Measurements from ENCODE around the gene AGAP2.

The AGAP2 gene

DNA sequence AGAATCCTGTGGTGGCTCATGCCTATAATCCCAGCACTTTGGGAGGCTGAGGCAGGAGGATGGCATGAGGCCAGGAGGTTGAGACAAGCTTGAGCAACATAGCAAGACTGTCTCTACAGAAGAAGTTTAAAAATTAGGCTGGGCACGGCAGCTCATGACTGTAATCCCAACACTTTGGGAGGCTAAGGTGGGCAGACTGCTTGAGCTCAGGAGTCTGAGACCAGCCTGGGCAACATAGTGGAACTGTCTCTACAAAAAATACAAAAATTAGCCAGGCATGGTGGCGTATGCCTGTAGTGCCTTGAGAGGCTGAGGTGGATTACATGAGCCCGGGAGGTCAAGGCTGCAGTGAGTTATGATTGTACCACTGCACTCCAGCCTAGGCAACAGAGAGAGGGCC, 29.3 kb upstream of the AGAP2 start:
- no peak for DNase-seq (ENCODE audit: low read depth in 2 of 3, low spot score in 1 of 3)

DNA sequence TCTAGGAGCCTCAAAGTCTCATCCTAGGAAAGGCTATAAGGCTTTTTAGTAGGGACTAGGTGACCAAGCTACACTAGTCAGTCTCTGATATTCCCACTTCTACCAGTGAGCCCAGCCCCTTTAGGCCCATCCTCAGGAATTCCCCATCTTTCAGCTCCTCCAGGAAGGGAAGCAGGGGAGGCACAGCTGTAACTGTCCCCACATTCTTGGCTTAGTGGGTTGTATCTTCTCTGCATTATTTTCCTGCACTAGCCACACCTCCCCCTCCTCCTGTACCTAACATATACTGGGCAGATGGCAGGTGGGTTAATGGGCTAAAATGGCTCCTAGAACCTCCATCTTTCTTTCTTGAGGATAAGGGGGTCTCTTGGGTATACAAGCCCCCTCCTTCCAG, 28.8 kb upstream of the AGAP2 start:
- DNase-seq (ENCODE audit: low read depth in 2 of 3, low spot score in 1 of 3): no peak

DNA sequence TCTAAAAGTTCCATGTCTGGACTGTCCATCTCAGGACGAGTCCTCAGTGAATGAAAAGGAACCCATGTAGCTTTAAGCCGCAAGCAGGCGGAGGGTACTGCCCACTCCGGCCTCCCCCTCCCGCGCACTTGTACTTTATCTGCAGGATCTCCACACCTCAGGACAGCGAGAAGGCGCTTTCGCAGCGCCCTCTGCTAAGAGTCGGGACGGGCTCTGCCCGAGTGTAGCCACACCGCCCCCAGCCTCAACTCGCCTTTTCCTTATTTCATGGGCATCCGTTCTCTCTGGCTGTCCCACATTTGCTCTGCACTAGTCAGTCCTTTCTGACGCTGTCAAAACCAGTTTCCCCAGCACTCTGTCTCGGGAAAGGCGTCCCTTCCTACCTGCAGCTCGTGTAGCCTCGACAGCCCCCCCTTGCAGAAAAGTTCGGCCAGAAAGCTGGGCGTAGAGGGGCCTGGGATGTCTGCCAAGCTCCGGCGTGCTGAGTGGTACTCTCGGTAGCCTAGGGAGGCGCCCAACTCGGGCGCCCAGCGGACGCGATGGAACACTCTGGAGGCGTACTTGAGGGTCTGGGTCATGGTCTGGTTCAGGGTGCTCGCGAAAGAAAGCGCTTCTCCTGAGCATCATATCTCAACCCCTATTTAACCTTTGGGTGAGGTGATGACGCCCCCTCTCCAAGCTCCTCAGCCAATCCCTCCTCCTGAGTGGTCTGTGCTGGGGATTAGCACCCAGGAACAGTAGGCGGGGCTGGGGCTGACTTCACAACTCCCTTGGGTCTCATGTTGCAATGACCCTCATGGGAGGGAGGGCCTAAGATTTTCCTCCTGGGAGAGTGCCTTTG, 28.1 kb upstream of the AGAP2 start, which contains the start of gene CYP27B1:
Gene CYP27B1, minus strand, starts transcription at position 615 of the 841 bp plus-strand sequence. Its CDS starts 37 bp downstream, at position 578.
- no peak for DNase-seq (ENCODE audit: low read depth in 2 of 3, low spot score in 1 of 3)

DNA sequence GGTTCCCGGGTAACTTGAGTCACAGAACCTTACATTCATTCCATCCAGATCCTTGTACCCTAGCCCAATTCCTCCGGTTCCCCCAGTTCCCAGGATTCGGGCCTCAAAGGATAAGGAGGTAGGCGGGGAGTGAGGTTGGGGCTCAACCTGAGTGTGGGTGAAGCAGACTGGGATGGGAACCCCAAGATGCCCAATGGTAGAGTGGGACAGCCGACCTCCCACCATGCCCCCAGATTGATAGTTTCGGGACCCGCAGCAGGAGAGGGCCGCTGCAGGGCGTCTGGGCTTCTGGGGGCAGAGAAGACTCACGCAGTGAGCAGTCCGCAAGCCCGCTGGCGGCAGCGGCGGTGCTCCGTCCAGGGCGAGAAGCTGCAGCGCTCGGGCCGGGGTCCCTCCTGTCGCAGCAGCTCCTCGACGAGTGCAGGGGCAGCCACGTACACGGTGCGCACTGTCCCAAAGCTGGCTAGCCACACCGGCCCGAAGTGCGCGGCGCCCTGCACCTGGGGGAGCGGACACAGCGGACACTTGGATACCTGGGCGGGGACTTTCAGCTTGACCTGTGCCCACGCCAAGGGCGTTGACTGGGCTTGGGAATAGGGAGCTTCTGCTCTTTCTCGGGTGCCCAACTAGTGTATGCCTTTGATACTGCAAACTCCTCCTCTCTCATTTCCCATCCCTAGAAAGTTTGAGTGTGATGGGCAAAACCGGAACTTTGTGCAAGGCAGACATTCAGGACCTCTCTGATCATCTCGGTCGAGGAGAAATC, 27.3 kb upstream of the AGAP2 start:
- DNase-seq (ENCODE audit: low read depth in 2 of 3, low spot score in 1 of 3): no peak

DNA sequence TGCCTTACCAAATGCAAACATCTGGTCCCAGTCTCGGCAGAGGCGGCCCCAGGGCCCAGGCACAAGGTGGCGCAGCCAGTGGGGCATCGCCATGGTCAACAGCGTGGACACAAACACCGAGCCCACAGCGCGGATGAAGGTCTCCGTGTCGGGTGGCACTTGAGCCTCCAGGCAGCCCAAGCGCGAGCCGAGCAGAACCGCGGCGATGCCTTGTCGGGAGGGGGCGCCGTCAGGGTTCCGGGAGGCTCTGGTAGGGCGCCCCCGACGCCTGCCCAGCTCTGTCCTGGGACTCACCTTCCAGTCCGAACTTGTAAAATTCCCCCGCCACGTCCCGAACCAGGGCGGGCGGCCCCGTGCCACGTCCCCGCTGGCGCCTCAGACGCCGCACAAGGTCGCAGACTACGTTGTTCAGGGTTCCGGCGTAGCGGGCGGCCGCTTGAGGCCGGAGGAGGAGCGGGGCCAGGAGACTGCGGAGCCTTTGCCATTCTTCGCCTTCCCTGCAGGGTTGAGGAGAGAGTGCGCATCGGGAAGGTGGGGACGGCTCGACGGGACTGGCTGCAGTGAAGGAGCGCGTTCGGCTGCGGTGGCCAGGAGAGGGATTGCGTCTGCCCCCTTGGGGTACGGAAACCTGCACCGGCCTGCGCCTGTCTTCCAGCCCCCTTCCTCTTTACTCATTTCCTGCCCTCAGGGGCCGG, 26.6 kb upstream of the AGAP2 start:
- DNase-seq (ENCODE audit: low read depth in 2 of 3, low spot score in 1 of 3): peak in 2 of 3 donors; percentile 48 to 51

DNA sequence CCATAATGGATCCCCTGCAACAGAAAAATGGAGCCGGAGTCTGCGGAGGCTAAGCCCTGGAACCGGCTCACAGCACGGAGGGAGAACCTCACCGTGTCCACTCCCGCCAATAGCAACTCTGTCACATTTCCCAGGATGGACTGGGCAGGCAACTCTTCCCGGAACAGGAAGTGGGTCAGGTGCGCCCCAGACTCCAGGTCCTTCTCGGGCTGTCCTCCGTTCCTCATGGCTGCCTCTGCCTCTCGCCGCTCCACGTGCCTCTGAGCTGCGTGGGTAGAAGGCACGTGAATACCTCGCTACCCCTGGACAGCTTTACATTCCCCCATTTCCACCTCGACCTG, 26.1 kb upstream of the AGAP2 start:
- no peak for DNase-seq (ENCODE audit: low read depth in 2 of 3, low spot score in 1 of 3)

DNA sequence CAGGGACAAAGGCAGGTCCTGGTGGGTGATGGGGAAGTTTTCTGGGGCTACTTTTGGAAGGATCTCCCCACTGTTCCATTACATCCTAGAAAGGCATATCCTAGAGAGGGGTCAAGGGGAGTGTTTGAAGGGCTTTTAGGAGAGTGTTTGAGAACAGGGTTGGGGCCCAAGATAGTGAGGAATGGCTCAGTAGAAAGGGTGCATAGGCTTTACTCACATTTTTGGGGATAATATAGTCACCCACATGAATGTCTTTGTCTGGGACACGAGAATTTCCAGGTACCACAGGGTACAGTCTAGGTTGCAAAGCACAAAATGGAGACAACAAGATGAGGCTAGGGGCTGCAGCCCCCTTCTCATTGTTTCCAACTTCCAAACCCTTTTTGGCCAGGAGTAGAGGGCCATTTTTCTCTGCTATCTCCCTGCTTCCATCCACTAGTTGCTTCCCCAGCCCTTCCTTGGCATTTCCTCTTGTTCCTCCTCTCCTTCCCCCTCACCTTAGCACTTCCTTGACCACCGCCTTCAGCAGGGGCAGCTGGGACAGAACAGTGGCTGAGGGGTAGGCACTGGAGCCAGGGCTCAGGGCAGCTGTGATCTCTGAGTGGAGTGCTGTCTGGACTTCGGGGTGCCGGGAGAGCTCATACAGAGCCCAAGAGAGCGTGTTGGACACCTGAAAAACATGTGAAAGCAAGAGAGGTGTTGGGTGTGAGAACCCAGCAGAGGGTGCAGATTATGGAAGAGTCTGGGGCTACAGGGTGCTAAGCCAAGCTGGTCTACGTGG, 25.5 kb upstream of the AGAP2 start:
- no peak for DNase-seq (ENCODE audit: low read depth in 2 of 3, low spot score in 1 of 3)

DNA sequence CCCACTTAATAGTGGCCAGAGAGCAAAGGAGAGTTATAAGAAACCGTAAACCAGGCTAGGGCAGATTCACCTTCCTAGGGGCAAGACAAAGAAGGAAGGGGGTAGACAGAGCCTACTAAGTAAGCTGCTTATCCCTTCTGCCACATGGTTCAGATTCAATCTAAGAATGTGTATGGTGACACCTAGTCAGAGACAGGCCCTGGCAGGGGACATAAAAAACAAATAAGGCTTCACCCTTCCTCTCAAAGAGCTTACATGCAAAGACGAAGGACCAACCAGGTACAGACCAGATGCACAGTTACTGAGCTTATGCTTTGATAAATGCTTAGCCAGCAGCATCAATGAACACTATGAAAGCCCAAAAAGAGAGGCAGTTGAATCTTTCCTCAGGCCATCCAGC, 23.9 kb upstream of the AGAP2 start:
- no peak for DNase-seq (ENCODE audit: low read depth in 2 of 3, low spot score in 1 of 3)

DNA sequence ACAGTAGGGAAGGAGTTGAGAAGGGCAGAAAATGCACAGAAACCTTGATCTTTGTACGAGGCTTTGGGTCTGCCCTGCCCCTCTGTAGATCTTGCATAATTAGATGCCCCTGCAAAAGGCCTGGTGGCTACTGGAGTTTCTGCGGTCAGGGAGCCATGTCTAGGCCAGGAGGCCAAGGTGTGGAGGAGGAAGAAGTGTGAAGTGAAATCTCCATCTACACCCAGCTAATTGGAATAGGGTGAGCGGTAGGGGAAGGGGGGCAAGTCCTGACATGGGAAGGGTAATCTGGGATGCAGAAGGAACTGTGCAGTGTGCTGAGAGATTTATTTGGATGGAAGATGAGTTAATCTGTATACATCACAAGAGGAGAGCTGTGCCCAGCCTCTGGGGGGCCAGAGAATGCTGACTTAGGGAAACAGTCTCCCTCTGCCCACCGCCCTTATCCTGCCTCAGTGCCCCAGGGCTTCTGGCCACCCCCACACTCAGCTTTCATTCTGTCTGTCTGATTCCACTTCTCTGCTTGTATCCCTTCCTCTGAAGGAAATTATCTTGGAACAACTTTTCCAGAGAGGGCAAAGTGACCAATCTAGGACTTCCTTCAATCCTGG, 23.0 kb upstream of the AGAP2 start:
- DNase-seq (ENCODE audit: low read depth in 2 of 3, low spot score in 1 of 3): no peak

DNA sequence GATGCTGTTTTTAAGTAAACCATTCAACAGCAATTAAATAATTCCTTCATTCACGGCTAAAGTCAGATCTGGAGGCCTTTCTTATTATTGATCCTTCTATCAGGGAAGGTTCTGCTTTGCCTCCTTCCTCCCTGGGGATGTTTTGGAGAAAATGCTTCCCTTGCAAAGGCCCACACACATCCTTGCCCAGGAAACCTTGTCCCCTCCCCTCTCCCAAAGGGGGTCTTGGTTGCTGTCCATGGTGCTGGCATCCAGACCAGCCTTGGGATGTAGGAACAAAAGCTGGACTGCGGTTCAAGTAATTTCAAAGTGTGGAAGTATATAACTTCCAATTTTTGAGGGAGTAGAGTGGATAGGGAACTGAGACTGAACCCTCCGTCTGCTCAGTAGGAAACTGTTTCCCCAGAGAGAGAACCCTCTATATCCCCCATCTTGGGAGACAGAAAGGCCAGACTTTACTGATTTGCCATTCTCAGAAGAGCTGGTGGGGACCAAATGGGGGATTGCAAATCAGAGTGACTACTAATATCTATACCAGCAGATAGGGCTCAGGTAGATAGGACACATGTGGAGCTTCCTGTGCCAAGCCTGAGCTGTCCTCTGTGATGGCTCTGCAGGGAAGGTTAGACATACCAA, 21.9 kb upstream of the AGAP2 start:
- DNase-seq (ENCODE audit: low read depth in 2 of 3, low spot score in 1 of 3): no peak

DNA sequence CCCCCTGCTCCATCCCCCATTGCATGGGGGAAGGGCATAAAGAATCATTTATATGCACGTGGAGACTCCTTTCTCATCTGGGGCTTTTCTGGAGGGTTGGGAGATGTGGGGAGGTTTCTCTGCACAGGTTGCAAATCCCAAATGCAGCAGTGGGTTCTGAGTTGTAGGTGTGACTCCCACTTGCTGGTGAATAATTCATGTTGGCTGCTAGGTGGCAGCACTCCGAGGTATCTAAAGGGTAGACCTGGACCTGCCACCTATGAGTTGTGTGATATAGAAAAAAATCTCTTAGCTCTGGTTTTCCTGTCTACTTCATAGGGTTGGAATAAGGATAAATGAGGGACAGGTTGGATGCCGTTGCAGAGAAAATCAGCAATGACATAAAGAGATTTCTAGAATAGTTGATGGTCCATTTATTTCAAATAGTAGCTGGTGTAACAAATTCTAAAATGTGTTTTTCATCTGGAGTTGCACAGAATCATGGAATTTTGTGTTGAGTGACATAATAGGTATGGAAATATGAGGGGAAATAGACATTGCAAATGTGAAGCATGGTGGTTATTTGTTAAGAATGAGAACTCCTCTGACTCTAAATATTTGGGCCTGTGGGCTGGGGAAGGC, 20.9 kb upstream of the AGAP2 start:
- DNase-seq (ENCODE audit: low read depth in 2 of 3, low spot score in 1 of 3): no peak

DNA sequence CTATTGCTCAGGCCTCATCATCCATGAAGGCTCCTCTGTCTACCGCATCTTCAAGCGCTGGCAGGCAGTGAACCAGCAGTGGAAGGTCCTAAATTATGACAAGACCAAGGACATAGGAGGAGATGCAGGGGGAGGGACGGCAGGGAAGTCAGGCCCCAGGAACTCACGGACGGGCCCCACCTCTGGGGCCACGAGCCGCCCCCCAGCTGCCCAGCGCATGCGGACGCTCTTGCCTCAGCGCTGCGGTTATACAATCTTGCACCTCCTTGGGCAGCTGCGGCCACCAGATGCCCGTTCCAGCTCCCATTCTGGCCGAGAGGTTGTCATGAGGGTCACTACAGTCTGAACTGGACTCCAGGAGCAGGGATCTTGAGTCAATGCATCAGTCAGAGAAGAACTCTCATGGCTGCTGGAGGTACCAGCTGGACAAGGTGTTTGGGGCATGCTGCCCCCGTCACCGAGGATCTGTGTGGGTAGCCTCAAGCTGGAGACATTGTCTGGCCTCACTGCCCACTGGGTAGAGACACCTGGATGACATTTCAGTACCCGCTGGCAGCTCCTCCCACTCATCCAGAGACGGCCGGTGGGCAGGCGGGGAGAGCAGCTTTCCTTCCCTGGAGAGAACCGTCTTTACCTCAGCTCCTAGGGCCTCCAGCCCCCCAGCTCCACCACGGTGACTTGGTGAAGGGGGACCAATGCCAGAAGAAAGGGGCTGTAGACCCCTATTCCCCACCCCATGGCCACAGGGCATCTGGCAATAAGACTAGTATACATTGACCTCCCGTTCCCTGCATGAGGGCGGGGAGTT, 20.2 kb upstream of the AGAP2 start:
- no peak for DNase-seq (ENCODE audit: low read depth in 2 of 3, low spot score in 1 of 3)

DNA sequence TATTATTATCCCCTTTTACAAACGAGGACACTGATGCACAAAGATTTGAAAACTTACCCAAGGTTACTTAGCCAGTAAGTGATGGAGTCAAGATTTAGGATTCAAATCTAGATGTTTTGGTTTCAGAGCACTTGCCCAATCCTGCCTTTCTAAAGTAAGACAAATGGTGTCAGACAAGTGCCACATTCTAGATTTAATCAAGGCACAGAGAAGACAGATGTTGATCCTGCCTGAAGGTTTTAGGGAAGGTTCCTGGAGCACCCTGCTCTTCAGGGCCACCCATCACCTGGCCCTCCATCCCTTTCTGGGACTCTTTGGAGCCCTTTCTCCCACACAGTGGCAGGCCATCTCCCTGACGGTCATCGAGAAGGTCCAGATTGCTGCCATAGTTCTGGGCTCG, 19.2 kb upstream of the AGAP2 start:
- DNase-seq (ENCODE audit: low read depth in 2 of 3, low spot score in 1 of 3): no peak

DNA sequence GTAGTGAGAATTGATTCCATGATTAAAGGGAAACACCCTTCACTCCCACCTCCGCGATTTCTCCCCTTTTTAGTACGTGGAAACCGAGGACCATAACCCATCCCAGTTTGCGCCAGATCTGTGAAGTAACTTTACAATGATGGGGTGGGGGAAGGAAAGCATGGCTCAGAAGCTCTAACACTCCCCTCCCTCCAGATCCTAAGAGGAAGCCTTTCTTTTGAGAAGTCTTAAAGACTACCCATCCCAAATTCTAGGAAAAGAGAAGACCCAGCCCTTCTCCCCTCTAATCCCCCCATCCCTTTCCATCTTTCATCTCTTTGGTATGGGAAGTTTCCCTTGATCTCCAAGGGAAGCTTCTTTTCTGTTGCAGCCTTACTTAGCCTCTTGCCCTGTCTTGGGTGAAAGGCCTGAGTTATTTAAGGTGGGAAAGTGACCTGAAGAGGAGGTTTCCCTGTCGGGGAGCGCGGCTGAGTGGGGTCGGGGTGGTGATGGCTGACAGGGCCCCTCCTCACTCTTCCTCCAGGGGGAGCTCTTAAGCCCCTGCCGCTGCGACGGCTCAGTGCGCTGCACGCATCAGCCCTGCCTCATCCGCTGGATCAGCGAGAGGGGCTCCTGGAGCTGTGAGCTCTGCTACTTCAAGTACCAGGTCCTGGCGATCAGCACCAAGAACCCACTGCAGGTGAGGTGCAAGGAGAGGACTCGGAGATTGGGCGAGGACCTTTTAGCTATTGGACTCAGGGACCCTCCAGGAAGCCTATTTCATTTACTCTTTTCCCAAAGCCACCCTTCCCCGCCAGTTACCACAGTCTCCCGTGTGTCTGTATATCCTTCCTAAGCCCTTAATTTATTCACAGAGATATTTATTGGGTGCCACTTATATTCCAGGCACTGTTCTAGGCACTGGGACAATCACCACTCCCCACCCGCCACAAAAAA, 18.1 kb upstream of the AGAP2 start:
- peak; percentile 54 to 68 (median 64) for DNase-seq (ENCODE audit: low read depth in 2 of 3, low spot score in 1 of 3)

DNA sequence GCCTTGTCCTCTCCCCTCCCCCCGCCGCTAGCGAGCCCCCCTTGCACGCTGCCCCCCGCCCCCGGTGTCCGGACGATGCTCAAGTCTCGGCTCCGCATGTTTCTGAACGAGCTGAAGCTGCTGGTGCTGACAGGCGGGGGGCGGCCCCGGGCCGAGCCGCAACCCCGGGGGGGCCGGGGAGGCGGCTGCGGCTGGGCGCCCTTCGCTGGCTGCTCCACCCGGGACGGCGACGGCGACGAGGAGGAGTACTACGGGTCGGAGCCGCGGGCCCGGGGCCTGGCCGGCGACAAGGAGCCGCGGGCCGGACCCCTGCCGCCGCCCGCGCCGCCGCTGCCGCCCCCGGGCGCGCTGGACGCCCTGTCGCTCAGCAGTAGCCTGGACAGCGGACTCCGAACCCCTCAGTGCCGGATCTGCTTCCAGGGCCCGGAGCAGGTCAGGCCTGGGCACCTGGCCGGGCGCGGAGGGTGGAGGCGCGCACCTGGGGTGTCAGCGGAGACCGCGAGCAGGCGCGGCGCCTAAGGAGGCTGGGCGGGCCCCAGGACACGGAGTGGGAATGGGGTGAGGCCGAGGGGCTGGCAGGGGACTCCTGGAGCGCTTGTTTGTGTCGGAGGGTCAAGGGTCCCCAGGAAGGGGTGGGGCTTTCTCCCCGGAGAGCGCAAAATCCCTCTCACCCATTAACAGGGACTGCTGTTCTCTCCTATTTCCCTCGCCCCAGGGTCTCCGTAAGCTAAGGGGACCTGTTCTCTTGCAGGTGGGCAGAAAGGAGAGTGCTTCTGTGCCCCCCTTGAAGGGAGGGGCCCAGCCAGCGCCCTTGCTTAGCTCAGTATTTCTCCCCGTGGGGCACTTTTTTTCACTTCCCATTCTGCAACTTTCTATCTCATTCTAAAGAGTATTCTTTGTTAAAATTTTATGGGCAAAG, 17.2 kb upstream of the AGAP2 start:
- DNase-seq (ENCODE audit: low read depth in 2 of 3, low spot score in 1 of 3): no peak

DNA sequence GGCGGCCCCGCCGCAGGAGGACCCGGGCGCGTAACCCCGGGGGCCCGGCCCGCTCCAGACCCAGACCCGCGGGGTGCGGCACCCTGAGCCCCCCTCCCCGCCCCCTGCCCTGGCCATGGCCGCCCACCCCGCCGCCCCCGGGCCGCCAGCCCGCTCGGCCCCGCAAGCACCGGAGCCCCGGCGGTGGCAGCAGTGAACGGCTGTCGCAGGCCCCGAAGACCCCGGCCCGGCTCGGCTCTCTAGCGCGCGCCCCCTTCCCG, 16.6 kb upstream of the AGAP2 start:
- DNase-seq (ENCODE audit: low read depth in 2 of 3, low spot score in 1 of 3): no peak

Measured in stimulated activated CD4-positive, alpha-beta T cell treated with anti-CD3 and anti-CD28 coated beads, Interleukin-12 subunit alpha, Interleukin-12 subunit beta, amount 100 ng/mL, for 48 hours (primary cell).